Umbilical cord (tissue), 2 donors: ENCODE measurements around the gene TP53RK. TPM values are rescaled to one million over a fixed set of nuclear protein-coding genes. Genes with fewer than 3 reads are reported as not detected.

Experiments used
- DNase-seq: peaks from one replicate; pipeline ENCODE4 v3.0.0-alpha.2; 2015; ENCODE audit warnings: low spot score
- total RNA-seq: library from RNA; depleted of rRNA; stranded (reverse); fragments of >200 nt; gene quantifications from one replicate; pipeline ENCODE4 v1.2.3, GENCODE V29; 2014; ENCODE audit warnings: low replicate concordance; ENCODE audit not compliant: insufficient read depth

TP53RK gene
- total RNA-seq, 1 donor from 2014 or later: 14.7 TPM

GRCh38 chr20:46640536-46641311 lies 48.5 kb downstream of the TP53RK start:
- no peak for DNase-seq

DNA sequence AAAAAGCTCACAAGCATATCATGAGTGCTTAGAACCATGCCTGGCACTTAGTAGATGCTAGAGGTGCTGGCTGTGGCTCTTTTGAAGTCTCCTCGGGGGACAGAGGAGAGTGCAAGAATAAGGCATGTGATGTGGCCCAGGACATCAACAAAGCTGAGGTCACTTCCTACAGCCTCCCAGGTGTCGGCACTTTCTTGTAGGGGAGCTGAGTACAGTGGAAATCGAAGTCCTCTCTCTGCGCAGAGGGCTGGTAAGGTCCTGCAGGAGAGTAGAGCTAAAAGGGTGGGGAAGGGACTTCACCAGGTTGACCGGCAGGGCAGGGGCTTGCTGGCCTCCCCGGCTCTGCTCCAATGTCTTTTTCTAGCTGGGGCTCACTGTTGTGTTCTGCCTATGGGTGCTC lies 49.2 kb downstream of the TP53RK start:
- no peak for DNase-seq

DNA sequence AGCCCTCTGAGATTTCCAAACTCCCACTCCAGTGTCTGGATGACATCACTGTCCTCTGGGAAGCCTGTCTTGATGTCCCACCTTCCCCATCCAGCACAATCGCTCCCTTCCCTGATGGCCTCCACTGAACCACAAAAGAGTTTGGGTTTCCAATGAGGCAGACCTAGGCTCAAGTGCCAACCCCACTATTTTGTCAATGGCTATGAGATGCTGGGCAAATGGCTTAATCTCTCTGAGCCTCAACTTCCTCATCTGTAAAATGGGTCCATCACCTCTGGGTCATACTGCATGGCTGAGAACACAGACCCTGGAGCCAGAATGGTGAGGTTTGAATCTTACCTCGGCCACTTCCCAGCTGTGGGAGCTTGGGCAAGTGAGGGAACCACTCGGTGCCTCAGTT lies 49.7 kb downstream of the TP53RK start:
- DNase-seq: no peak

- DNase-seq: no peak
These were observed 50.4 kb downstream of the TP53RK start for GRCh38 chr20:46638898-46639274.

GRCh38 chr20:46638134-46638897 lies 50.9 kb downstream of the TP53RK start:
- no peak for DNase-seq

DNA sequence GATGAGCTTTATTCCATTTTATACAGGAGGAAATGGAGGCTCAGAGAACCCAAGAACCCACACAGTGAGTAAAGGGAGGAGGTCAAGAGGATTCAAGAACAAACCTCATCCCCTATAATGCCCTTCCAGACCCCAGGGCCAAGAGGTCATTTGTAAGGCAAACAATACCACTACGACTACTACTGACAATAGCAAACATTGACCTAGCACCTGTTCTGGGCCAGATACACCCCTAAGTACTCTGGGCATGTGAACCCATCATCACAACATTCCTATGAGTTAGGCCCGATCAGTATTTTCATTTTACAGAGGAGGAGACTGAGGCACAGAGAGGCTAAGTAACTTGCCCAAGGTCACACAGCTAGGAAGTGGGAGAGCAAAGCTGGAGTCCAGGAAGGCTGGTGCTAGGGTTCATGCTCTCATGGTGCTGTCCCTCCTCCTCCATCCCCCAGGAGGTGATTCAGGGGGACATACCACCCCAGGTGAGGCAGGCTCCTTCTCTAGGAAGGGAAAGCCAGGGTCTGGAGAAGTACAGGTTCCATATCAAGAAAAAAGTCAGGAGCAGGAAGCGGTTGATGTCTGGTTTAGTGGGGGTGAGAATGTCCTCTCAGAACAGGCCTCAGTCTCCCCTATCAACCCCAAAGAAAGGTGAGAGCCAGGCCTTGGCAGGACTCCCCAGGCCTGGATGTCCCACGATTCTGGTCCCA lies 51.7 kb downstream of the TP53RK start:
- no peak for DNase-seq

DNA sequence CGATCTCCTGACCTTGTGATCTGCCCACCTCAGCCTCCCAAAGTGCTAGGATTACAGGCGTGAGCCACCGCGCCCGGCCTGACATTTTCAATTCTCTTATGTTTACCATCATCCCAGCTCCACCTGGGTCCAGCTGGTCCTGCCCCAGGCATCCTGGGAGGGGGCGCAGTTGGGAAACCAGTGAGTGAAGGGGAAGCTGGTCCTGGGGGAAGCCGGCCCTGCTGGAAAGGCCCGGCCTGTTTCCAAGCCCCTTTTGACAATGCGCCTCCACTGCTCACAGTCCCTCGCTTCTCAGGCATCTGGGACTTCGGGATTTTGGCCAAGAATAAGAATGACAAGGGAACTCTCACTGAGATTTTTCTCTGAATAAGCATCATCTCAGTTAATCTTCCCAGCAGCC lies 52.2 kb downstream of the TP53RK start:
- DNase-seq: no peak

DNA sequence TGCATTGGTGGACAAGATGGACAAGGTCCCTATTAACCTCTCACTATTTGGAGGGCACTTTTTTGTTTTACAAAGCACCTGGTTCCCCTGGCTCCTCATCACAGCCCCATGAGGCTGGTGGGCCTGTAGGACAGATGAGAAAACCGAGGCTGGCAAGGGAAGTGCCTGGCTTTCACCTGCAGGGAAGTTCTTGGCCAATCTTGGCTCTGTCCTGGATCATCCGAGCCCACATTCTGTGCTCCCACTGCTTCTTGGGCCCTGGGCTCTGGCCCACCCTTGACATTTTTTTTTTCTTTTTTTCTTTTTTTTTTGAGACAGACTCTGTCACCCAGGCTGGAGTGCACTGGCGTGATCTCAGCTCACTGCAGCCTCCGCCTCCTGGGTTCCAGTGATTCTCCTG lies 52.7 kb downstream of the TP53RK start:
- DNase-seq: no peak

GRCh38 chr20:46635514-46636136 lies 53.6 kb downstream of the TP53RK start:
- no peak for DNase-seq

DNA sequence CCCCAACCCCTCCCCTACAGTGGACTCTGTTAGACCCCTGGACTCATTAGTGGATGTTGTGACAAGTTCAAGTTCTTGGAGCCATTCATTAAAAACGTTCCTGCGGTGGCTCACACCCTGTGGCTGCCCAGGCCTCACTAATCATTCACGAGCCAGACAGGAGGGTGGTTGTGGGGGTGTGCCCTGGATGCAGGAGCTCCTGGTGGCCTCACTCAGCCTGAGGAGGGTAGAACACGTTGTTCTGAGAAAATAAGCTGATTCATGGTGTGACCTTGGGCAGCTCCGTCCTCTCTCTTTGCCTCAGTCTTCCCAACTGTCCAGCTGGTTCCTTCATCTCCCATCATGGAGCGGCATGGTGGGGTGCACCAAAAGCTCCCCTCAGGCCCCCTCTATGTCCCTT lies 54.7 kb downstream of the TP53RK start:
- DNase-seq: no peak

Other genes starting within 250 kb of the TP53RK start
- gene ZNF334, start 175.9 kb downstream of the TP53RK start, total RNA-seq: 12.0 TPM
- gene OCSTAMP, start 138.8 kb downstream of the TP53RK start, total RNA-seq: 0.24 TPM
- 12.3 TPM for gene SLC13A3, start 38.0 kb downstream of the TP53RK start, total RNA-seq
- 33.5 TPM for gene SLC2A10, start 20.2 kb upstream of the TP53RK start, total RNA-seq
- gene EYA2, start 205.4 kb upstream of the TP53RK start, total RNA-seq: 2.2 TPM